Heart left ventricle (tissue), 13 donors: Measurements from ENCODE around the gene SELENON.

Experiments used
- POLR2A ChIP-seq, 2 donors: fragments of 450-650 bp; IDR thresholded peaks; one replicate each; pipeline ENCODE4 v1.6.1; 2017; ENCODE audit warnings: antibody characterized with exemption in 2 of 2, mild to moderate bottlenecking in 2 of 2, moderate library complexity in 2 of 2
- TF ChIP-seq, protein P1 (sequence below), 12 donors: fragments of 200-600 bp; sonication (generic) in 4 of 12; IDR thresholded peaks; one replicate each; pipeline versions ENCODE4 v1.5.0 to v1.8.0; 2018 to 2022; ENCODE audit warnings: antibody characterized with exemption in 12 of 12, mild to moderate bottlenecking in 5 of 12
- donor health status: ischemic (EF 13 %, LVEDD 7.1; RV severe dilation, severe dysfunction).
- donor health status: DM: no; HTN: yes; CAD: no.
- donor health status: DM: no; HTN: no; CAD: no.
- donor health status: ischemic (EF 25% LVEDD 6.9; RV normal size, moderate dysfunction).
- donor health status: ischemic (EF 25% LVEDD 5.7; RV mildly dilated, moderate dysfunction).
- donor health status: ischemic (EF 35%, LVEDD 5.7; RV mildly dilated, moderate dysfunction).
- donor health status: nonischemic (EF 11% LVEDD 7.7; RV severe dilation, severe dysfunction).
- donor health status: DM: yes; HTN: yes; CAD: no.
- donor health status: PGD.
- donor health status: ischemic (EF 29% LVEDD 5.4; RV normal size, mild dysfunction).
- donor health status: nonischemic (EF 23%, LVEDD 6.1; RV moderate dilation, normal function).

DNA sequence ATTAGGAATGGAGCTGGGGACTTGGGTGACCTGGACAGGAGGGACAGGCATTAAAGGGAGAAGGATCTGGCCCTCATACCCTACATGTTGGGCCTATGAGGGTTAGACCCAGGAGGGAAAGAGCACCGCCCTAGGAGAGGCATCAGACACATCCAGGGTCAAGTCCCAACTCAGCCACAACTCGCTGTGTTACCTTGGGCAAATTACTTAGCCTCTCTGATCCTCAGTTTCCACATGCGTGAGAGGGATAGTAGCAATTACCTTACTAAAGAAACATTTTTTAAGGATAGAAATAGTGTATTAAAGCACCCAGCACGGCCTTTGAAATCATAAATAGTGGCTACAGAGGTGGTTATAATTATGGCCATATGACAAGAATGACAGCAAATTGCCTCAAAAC, 20.1 kb upstream of the SELENON start:
- TF ChIP-seq, protein P1, sequence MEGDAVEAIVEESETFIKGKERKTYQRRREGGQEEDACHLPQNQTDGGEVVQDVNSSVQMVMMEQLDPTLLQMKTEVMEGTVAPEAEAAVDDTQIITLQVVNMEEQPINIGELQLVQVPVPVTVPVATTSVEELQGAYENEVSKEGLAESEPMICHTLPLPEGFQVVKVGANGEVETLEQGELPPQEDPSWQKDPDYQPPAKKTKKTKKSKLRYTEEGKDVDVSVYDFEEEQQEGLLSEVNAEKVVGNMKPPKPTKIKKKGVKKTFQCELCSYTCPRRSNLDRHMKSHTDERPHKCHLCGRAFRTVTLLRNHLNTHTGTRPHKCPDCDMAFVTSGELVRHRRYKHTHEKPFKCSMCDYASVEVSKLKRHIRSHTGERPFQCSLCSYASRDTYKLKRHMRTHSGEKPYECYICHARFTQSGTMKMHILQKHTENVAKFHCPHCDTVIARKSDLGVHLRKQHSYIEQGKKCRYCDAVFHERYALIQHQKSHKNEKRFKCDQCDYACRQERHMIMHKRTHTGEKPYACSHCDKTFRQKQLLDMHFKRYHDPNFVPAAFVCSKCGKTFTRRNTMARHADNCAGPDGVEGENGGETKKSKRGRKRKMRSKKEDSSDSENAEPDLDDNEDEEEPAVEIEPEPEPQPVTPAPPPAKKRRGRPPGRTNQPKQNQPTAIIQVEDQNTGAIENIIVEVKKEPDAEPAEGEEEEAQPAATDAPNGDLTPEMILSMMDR (IDR thresholded peaks at IDR 0.05), result no peak
- TF ChIP-seq POLR2A (IDR thresholded peaks at IDR 0.05), result no peak
